ENCODE measurements around the gene GRIP1. TPM values are rescaled to one million over a fixed set of nuclear protein-coding genes. Genes with fewer than 3 reads are reported as not detected.

The GRIP1 gene
- total and polyA plus RNA-seq, 10 of the 15 experiments (the other 5 are each of a cell fraction or from before 2014, with no cell fraction given) = 0.05 to 0.85 (median 0.50) TPM; not detected in 7

DNA sequence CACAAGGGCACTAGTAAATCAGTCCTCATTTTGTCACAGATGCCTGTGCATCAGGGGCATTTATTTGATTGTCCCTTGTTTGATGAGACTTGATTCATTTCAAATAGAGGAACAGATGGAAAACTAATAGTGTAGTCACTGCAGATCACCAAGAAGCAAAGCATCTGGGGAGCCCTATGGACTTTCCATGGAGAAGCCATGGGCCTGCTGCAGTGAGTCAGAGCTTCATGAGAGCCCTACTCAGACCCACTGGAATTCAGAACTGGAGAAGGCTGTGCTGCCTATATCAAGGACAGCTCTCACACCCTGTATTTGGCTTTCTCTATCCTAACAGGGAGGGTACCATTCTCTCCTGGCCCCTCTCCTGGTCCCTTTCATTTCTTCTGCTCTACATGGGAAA, 126.2 kb downstream of the GRIP1 start:
- H3K4me3 ChIP-seq = no peak overlapping the region
- RAD21 ChIA-PET (ENCODE audit: unreplicated experiment) = no interaction called here

More for the DNA sequence above, 126.2 kb downstream of the GRIP1 start:
- H2AFZ ChIP-seq (ENCODE audit: control insufficient read depth, low read depth, low read length) = no peak overlapping the region
- H3K4me1 ChIP-seq (ENCODE audit: control insufficient read depth, insufficient read depth, low read length) = no peaks in the 10 kb centered on the region
- POLR2A ChIA-PET = no interaction called here
- H3K9ac ChIP-seq (ENCODE audit: control insufficient read depth, insufficient read depth, low read length) = no peak overlapping the region
- H3K79me2 ChIP-seq (ENCODE audit: control insufficient read depth, insufficient read depth, low read length) = no peaks in the 10 kb centered on the region
- intact Hi-C loops (cut with micrococcal nuclease; ENCODE audit: unreplicated experiment) = no loop called here
- H3K27me3 ChIP-seq (replicated peaks in 1 of 2; ENCODE audit: control insufficient read depth in 2 of 2, insufficient read depth in 2 of 2, low read length in 1 of 2) = no peaks in the 10 kb centered on the region
- DNase-seq (ENCODE audit: low read depth, low spot score) = no peak
- SMC1A ChIA-PET (ENCODE audit: uncharacterized antibody, unreplicated experiment) = interaction anchor here (1.5 to 1.7 kb wide), 2 partner anchors 8 to 15 kb away, joined by 3 to 4 read pairs; no protein-coding TSS in a partner anchor
- H3K9me3 ChIP-seq (replicated peaks; ENCODE audit: control insufficient read depth, insufficient read depth, low read length) = no peaks in the 10 kb centered on the region; the same call in 2 of the 3 replicates
- H3K4me2 ChIP-seq (ENCODE audit: control insufficient read depth, insufficient read depth) = no peak overlapping the region
- FAIRE-seq = no peak
- no peak overlapping the region for H3K27ac ChIP-seq (ENCODE audit: control insufficient read depth, insufficient read depth)
- CTCF ChIA-PET = no interaction called here
- ATAC-seq = no peak
- no peaks in the 10 kb centered on the region for H4K20me1 ChIP-seq (ENCODE audit: control insufficient read depth, insufficient read depth)
- in situ Hi-C loops (cut with MboI) = no loop called here
- TF ChIP-seq MTA3 (IDR thresholded peaks at IDR 0.05; ENCODE audit: borderline replicate concordance, low read length) (no peak), NR2C2 (IDR thresholded peaks at IDR 0.05; ENCODE audit: borderline replicate concordance, control insufficient read depth, insufficient read length, low read depth) (no peak), SUPT20H (IDR thresholded peaks at IDR 0.05; ENCODE audit: borderline replicate concordance, control insufficient read depth, low read depth, low read length) (no peak), ZNF217 (IDR thresholded peaks at IDR 0.05) (no peak), TAF1 (IDR thresholded peaks at IDR 0.05; ENCODE audit: borderline replicate concordance, low read depth, low read length) (no peak), HDGF (IDR thresholded peaks at IDR 0.05) (no peak), JUNB (IDR thresholded peaks at IDR 0.05) (no peak), RUNX3 (IDR thresholded peaks at IDR 0.05; ENCODE audit: low read length) (no peak), CHD2 (IDR thresholded peaks at IDR 0.05; ENCODE audit: borderline replicate concordance, low read depth, low read length) (no peak), PAX5 (IDR thresholded peaks at IDR 0.05; ENCODE audit: borderline replicate concordance, low read depth, low read length) (no peak)
- TF ChIP-seq, protein P1, sequence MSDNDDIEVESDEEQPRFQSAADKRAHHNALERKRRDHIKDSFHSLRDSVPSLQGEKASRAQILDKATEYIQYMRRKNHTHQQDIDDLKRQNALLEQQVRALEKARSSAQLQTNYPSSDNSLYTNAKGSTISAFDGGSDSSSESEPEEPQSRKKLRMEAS (IDR thresholded peaks at IDR 0.05; ENCODE audit: low read depth, low read length) = no peak
- TF ChIP-seq, protein P2, sequence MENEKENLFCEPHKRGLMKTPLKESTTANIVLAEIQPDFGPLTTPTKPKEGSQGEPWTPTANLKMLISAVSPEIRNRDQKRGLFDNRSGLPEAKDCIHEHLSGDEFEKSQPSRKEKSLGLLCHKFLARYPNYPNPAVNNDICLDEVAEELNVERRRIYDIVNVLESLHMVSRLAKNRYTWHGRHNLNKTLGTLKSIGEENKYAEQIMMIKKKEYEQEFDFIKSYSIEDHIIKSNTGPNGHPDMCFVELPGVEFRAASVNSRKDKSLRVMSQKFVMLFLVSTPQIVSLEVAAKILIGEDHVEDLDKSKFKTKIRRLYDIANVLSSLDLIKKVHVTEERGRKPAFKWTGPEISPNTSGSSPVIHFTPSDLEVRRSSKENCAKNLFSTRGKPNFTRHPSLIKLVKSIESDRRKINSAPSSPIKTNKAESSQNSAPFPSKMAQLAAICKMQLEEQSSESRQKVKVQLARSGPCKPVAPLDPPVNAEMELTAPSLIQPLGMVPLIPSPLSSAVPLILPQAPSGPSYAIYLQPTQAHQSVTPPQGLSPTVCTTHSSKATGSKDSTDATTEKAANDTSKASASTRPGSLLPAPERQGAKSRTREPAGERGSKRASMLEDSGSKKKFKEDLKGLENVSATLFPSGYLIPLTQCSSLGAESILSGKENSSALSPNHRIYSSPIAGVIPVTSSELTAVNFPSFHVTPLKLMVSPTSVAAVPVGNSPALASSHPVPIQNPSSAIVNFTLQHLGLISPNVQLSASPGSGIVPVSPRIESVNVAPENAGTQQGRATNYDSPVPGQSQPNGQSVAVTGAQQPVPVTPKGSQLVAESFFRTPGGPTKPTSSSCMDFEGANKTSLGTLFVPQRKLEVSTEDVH (IDR thresholded peaks at IDR 0.05; ENCODE audit: low read depth, partially characterized antibody) = no peak
- H3K36me3 ChIP-seq (ENCODE audit: control insufficient read depth in 2 of 2, insufficient read depth in 2 of 2, low read length in 1 of 2) = no peaks in the 10 kb centered on the region
- BruUV-seq (replicated peaks) = no TSS peak

Measured in GM12878 (cell line).